ENCODE data around the gene EVX1.

GRCh38 chr7:27209933-27210440 lies 32.6 kb upstream of the EVX1 start:
- TF ChIP-seq CTCF (IDR thresholded peaks at IDR 0.05) (no peak), POLR2A (IDR thresholded peaks at IDR 0.05) (no peak)
